Heart left ventricle (tissue), 16 donors: ENCODE data around the gene HEPN1. TPM values are rescaled to one million over a fixed set of nuclear protein-coding genes. Genes with fewer than 3 reads are reported as not detected.
A peak's percentile ranks its signal among the peaks of the same experiment; 100 is the strongest.

ENCODE experiments used
- ATAC-seq, 4 donors: fragments of 200-7000 bp; cut with Tn5 transposase; one replicate each; pipeline ENCODE4 v1.9.1; 2020 to 2022; ENCODE audit warnings: moderate library complexity in 4 of 4, mild to moderate bottlenecking in 3 of 4, moderate number of reproducible peaks in 1 of 4
- DNase-seq, 5 donors: peaks; one replicate each; pipeline ENCODE4 v3.0.0-alpha.2; 2020
- H3K27ac ChIP-seq, 12 donors: fragments of 200-600 bp; sonication (generic) in 4 of 12; one replicate each; pipeline versions ENCODE4 v1.5.0 to v1.8.0; 2016 to 2022; ENCODE audit warnings: mild to moderate bottlenecking in 2 of 12
- H3K27me3 ChIP-seq, 9 donors: fragments of 200-600 bp; sonication (generic) in 2 of 9; one replicate each; pipeline versions ENCODE4 v1.5.1 to v1.8.0; 2016 to 2022; ENCODE audit warnings: mild to moderate bottlenecking in 3 of 9
- H3K36me3 ChIP-seq, 9 donors: fragments of 200-600 bp; sonication (generic) in 2 of 9; one replicate each; pipeline versions ENCODE4 v1.5.0 to v1.8.0; 2018 to 2022; ENCODE audit warnings: mild to moderate bottlenecking in 2 of 9
- H3K4me1 ChIP-seq, 12 donors: fragments of 200-600 bp; sonication (generic) in 4 of 12; one replicate each; pipeline versions ENCODE4 v1.5.0 to v1.8.0; 2016 to 2022; ENCODE audit warnings: mild to moderate bottlenecking in 3 of 12
- H3K4me3 ChIP-seq, 12 donors: fragments of 200-600 bp; sonication (generic) in 4 of 12; one replicate each; pipeline versions ENCODE4 v1.5.0 to v1.8.0; 2017 to 2022; ENCODE audit warnings: mild to moderate bottlenecking in 9 of 12, moderate library complexity in 4 of 12
- H3K9me3 ChIP-seq, 12 donors: fragments of 200-600 bp; sonication (generic) in 4 of 12; one replicate each; pipeline versions ENCODE4 v1.5.0 to v1.8.0; 2016 to 2022; ENCODE audit warnings: mild to moderate bottlenecking in 1 of 12
- CTCF ChIP-seq, 12 donors: fragments of 200-600 bp; sonication (generic) in 4 of 12; IDR thresholded peaks; one replicate each; pipeline versions ENCODE4 v1.5.0 to v1.8.0; 2018 to 2022; ENCODE audit warnings: antibody characterized with exemption in 12 of 12, mild to moderate bottlenecking in 5 of 12
- POLR2A ChIP-seq, 2 donors: fragments of 450-650 bp; IDR thresholded peaks; one replicate each; pipeline ENCODE4 v1.6.1; 2017; ENCODE audit warnings: antibody characterized with exemption in 2 of 2, mild to moderate bottlenecking in 2 of 2, moderate library complexity in 2 of 2
- WGBS, 4 donors: extraction: QIAGEN DNeasy Blood & Tissue Kit in 2 of 4; methylation state at CpG; one replicate each; pipeline versions ENCODE4 v1.1.5 to v1.1.7; 2013 to 2018; 5-methylcytosine and 5-hydroxymethylcytosine counted together
- intact Hi-C, 10 donors: fragments of 100-400 bp; cut with DNase I; formaldehyde crosslinking; loops; one replicate each; pipeline versions ENCODE4 v1.11.1 to v1.14.2; 2022
- polyA plus RNA-seq, 2 donors: library from polyadenylated mRNA; stranded (reverse); fragments of 200-250 nt; gene quantifications; one replicate each; pipeline ENCODE4 v1.2.3, GENCODE V29; 2013
- total RNA-seq, 9 donors: library from RNA; depleted of rRNA in 2 of 9; stranded (reverse); fragments of >200 nt in 2 of 9; fragmentation: NEBNext Ultra II Directional in 3 of 9; extraction: Animal tissue kit (Norgen Biotek cat#: 25700) in 3 of 9; gene quantifications; one replicate each; pipeline versions ENCODE4 v1.1.0 to v1.2.4, GENCODE V29; 2016 to 2023
- donor health status: ischemic (EF 13 %, LVEDD 7.1; RV severe dilation, severe dysfunction).
- donor health status: healthy with polysubstance abuse.
- donor health status: DM: no; HTN: yes; CAD: no.
- donor health status: DM: no; HTN: no; CAD: no.
- donor health status: ischemic (EF 25% LVEDD 6.9; RV normal size, moderate dysfunction).
- donor health status: ischemic (EF 25% LVEDD 5.7; RV mildly dilated, moderate dysfunction).
- donor health status: healthy.
- donor health status: DM: yes; HTN: yes; CAD: no.
- donor health status: ischemic (EF 35%, LVEDD 5.7; RV mildly dilated, moderate dysfunction).
- donor health status: nonischemic (EF 11% LVEDD 7.7; RV severe dilation, severe dysfunction).
- donor health status: DM: yes; HTN: yes; CAD: no.
- donor health status: PGD.
- donor health status: ischemic (EF 29% LVEDD 5.4; RV normal size, mild dysfunction).
- donor health status: nonischemic (EF 23%, LVEDD 6.1; RV moderate dilation, normal function).

Gene HEPN1
- total and polyA plus RNA-seq, 11 donors, result not detected

DNA sequence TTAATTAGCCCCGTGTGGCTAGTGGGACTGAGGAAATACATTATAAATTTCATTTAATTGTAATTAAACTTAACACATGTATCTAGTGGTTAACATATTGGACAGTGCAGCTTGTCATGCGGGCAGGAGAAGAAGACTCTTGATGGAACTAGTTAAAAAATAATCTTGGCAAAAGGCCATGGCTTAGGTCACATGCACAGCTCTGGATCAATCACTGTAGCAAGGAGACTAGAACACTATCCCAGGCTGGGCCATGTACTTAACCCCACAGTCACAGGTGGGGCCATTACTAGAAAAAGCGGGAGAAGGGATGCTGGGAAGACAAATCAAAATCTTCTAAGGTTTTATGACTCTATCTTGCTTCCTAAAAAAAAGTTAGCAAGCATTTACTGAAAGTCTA lies 25.5 kb downstream of the HEPN1 start:
- WGBS, 4 donors, result 67 to 88% (median 81%) methylated on average over 3 of the region's 3 CpGs

GRCh38 chr11:124945826-124946225 lies 26.8 kb downstream of the HEPN1 start:
- no peak overlapping the region for H3K4me3 ChIP-seq
- TF ChIP-seq POLR2A (IDR thresholded peaks at IDR 0.05) (no peak), CTCF (IDR thresholded peaks at IDR 0.05) (no peak)
- WGBS, 4 donors, result 72 to 83% (median 76%) methylated on average over 6 of the region's 6 CpGs
- H3K36me3 ChIP-seq, result no peaks in the 10 kb centered on the region
- no peak overlapping the region for H3K27ac ChIP-seq
- no peaks in the 10 kb centered on the region for H3K27me3 ChIP-seq
- H3K4me1 ChIP-seq, result no peaks in the 10 kb centered on the region
- H3K9me3 ChIP-seq, result peaks cover 0 to 20% (median 0%) of the 10 kb centered on the region in 12 donors
- no peak for ATAC-seq
- DNase-seq, result no peak
- intact Hi-C loops, result no loop called here

More for the DNA sequence above, 25.5 kb downstream of the HEPN1 start:
- peaks cover 0 to 19% (median 0%) of the 10 kb centered on the region in 12 donors for H3K9me3 ChIP-seq
- intact Hi-C loops, result no loop called here
- TF ChIP-seq POLR2A (IDR thresholded peaks at IDR 0.05) (no peak), CTCF (IDR thresholded peaks at IDR 0.05) (no peak)
- DNase-seq (no peak), ATAC-seq (no peak)
- no peaks in the 10 kb centered on the region for H3K4me1 ChIP-seq
- H3K27me3 ChIP-seq, result no peaks in the 10 kb centered on the region
- H3K27ac ChIP-seq, result no peak overlapping the region
- H3K36me3 ChIP-seq, result no peaks in the 10 kb centered on the region
- H3K4me3 ChIP-seq, result no peak overlapping the region

GRCh38 chr11:124946735-124947141 lies 27.7 kb downstream of the HEPN1 start:
- TF ChIP-seq CTCF (IDR thresholded peaks at IDR 0.05) (no peak), POLR2A (IDR thresholded peaks at IDR 0.05) (no peak)
- Histone ChIP-seq H3K4me3 (no peak overlapping the region), H3K36me3 (no peaks in the 10 kb centered on the region), H3K27ac (no peak overlapping the region), H3K4me1 (no peaks in the 10 kb centered on the region), H3K9me3 (peaks cover 0 to 20% (median 0%) of the 10 kb centered on the region in 12 donors), H3K27me3 (no peaks in the 10 kb centered on the region)
- DNase-seq (no peak), ATAC-seq (no peak)
- 51 to 73% (median 57%) methylated on average over 2 of the region's 2 CpGs for WGBS, 4 donors
- intact Hi-C loops, result no loop called here

DNA sequence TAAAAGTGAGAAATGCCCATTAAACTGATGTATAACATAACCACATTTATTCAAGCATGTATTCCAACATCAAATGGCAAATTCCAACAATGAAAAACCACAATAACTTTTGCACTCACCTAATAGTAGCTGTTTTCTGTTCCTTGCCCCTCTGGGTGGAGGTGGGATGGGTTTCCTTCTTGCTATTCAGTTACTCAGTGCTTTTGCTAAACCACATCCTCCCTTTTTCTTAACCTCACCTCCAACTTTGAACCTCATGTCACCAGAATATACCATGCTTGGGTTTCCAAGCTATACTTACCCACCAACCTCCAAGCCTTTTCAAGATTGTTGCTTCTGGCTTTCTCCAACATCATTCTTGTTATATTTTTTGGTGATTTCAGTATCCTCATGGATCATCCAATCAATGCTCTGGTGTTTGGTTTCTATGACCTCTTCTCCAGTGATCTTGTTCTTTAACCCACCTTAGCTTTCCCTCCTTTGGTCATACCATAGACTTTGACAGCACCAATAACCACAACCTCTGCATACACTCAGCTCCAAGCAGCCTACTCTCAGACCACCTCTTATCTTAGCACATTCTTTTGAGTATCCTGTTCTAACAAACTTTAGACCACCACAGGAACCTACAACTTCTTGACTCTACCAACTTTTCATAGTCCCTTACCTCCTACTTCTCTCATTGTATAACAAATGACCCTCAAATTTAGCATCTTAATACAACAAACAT lies 31.7 kb downstream of the HEPN1 start:
- H3K9me3 ChIP-seq, result peaks cover 0 to 20% (median 0%) of the 10 kb centered on the region in 12 donors
- intact Hi-C loops, result loop anchor here in 8 of 10 donors (5.0 to 10.0 kb wide), 10 partner anchors 73 to 924 kb away; partner anchors contain the start of gene TMEM218 (in 4 of the 8)
- no peak overlapping the region for H3K4me3 ChIP-seq
- H3K27ac ChIP-seq, result peak overlapping the region in 1 of 12 donors; percentile 40
- DNase-seq (no peak), ATAC-seq (no peak)
- TF ChIP-seq CTCF (IDR thresholded peaks at IDR 0.05) (no peak), POLR2A (IDR thresholded peaks at IDR 0.05) (no peak)
- H3K27me3 ChIP-seq, result no peaks in the 10 kb centered on the region
- H3K36me3 ChIP-seq, result no peaks in the 10 kb centered on the region
- peaks cover 0 to 15% (median 8%) of the 10 kb centered on the region in 12 donors for H3K4me1 ChIP-seq
